D721Med (cell line): ENCODE data around the gene SNTA1.

Source experiments
- DNase-seq: peaks from one replicate; pipeline ENCODE4 v3.0.0; 2011; ENCODE audit warnings: low spot score; ENCODE audit not compliant: insufficient read length
- FAIRE-seq: peaks from 2 replicates; lab custom pipeline; 2011; peaks lifted over from hg19 to GRCh38; lab: Jason Lieb, UNC
- CTCF ChIP-seq: IDR thresholded peaks from 2 replicates; pipeline ENCODE4 v1.5.1; 2012; ENCODE audit warnings: mild to moderate bottlenecking, control low read depth; ENCODE audit not compliant: insufficient read depth; ENCODE audit errors: missing control alignments

Gene SNTA1

GRCh38 chr20:33362898-33363297 is 80.7 kb downstream of the SNTA1 start:
- FAIRE-seq (no peak), DNase-seq (no peak)
- no peak for TF ChIP-seq CTCF

DNA sequence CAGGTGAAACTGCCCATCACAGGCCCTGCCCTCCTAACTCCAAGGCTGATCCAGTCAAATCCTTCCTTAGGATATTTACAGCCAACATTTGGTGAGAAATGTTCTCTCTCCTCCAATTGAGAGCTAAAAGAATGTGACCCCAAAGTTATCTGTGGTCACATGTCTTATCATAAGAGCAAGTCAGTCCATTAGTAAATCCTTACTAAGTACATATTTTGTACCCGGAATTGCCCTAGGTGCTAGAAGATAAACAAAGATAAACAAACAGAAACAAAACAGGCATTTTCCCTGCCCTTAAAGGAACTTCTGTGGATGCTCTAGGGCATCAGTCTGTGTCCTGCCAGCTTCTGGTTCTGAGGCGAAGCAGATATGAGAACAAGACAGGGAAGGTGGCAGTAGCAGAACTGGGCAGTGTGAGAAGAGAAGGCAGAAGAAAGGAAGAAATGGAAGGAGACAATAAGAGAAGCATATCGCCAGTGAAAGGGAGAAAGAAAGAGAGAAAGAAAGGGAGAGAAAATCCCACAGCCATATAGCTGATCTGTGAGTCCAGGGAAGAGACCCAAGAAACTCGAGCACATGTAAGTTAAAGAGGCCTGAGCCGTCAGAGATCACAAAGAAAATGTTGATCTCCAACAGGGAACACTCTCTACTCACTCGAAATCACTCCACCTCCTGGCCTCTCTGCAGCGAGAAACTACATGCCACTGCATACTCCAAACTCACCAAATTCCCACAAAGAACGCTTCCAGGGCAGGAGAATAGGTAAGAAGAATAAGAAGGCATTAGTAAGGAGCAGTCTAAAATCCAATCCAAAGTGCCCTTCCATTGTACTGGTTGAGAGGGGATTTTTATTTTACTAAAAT is 83.9 kb downstream of the SNTA1 start:
- TF ChIP-seq CTCF: no peak
- no peak for FAIRE-seq
- no peak for DNase-seq
